ENCODE data around the gene OR2B2.
"Not testable (repeated sequence)": the region's sequence is repeated elsewhere in the genome, so short reads cannot be mapped to it uniquely, and the experiment has no call there.

Gene OR2B2

GRCh38 chr6:27911956-27912446 is at the start of gene OR2B2:
Gene OR2B2, minus strand, starts transcription at chr6:27912396. Its CDS starts 77 bp downstream, at chr6:27912319.
- no peak for DNase-seq

GRCh38 chr6:27957516-27957915 is 45.3 kb upstream of the OR2B2 start:
- no peak for DNase-seq

GRCh38 chr6:27956941-27957340 is 44.7 kb upstream of the OR2B2 start, which contains the start of gene OR2B6:
Gene OR2B6, plus strand, starts transcription at chr6:27957241. Its CDS starts 0 bp downstream, at chr6:27957241.
- DNase-seq, result no peak

GRCh38 chr6:27951040-27951439 is 38.8 kb upstream of the OR2B2 start:
- no peak for DNase-seq

- no peak for DNase-seq
These were observed 36.0 kb upstream of the OR2B2 start for GRCh38 chr6:27948237-27948636.

- not testable (repeated sequence) for DNase-seq
These were observed 30.9 kb upstream of the OR2B2 start for GRCh38 chr6:27943072-27943471.

- DNase-seq, result no peak
These were observed 28.6 kb upstream of the OR2B2 start for GRCh38 chr6:27940766-27941165.

- no peak for DNase-seq
These were observed 19.0 kb upstream of the OR2B2 start for GRCh38 chr6:27931209-27931608.

- DNase-seq, result not testable (repeated sequence)
These were observed 17.7 kb upstream of the OR2B2 start for GRCh38 chr6:27929930-27930329.

- not testable (repeated sequence) for DNase-seq
These were observed 15.8 kb upstream of the OR2B2 start for GRCh38 chr6:27928041-27928440.

- DNase-seq, result no peak
These were observed 12.0 kb upstream of the OR2B2 start for GRCh38 chr6:27924179-27924578.

- DNase-seq, result no peak
These were observed 10.8 kb upstream of the OR2B2 start for GRCh38 chr6:27922949-27923348.

- no peak for DNase-seq
These were observed 4.2 kb downstream of the OR2B2 start for GRCh38 chr6:27908017-27908416.

GRCh38 chr6:27902335-27903314 is 9.6 kb downstream of the OR2B2 start:
- DNase-seq, result peak; percentile 85 to 86

- no peak for DNase-seq
These were observed 10.4 kb downstream of the OR2B2 start for GRCh38 chr6:27901801-27902200.

- not testable (repeated sequence) for DNase-seq
These were observed 12.0 kb downstream of the OR2B2 start for GRCh38 chr6:27900197-27900596.

- no peak for DNase-seq
These were observed 12.7 kb downstream of the OR2B2 start for GRCh38 chr6:27899543-27899942.

- DNase-seq, result no peak
These were observed 14.5 kb downstream of the OR2B2 start for GRCh38 chr6:27897580-27898206.

- DNase-seq, result no peak
These were observed 15.8 kb downstream of the OR2B2 start for GRCh38 chr6:27896398-27896796.

GRCh38 chr6:27894839-27895762 is 17.1 kb downstream of the OR2B2 start:
- peak; percentile 27 to 59 for DNase-seq

GRCh38 chr6:27893836-27894807 is 18.1 kb downstream of the OR2B2 start:
- peak; percentile 54 to 68 for DNase-seq
